H9 (cell line): Measurements from ENCODE around the gene EML4. TPM values are rescaled to one million over a fixed set of nuclear protein-coding genes. Genes with fewer than 3 reads are reported as not detected.

Experiments used
- DNase-seq: peaks from one replicate; pipeline ENCODE4 v3.0.0-alpha.2; 2017
- H2AFZ ChIP-seq: one replicate; pipeline ENCODE4 v1.6.1; 2013; ENCODE audit warnings: mild to moderate bottlenecking, low read length, control low read depth, moderate library complexity
- H2AK5ac ChIP-seq: 2 replicates; pipeline ENCODE4 v1.6.1; 2013; ENCODE audit warnings: low read length, control low read depth, mixed read lengths; ENCODE audit not compliant: insufficient read length
- H2BK120ac ChIP-seq: one replicate; pipeline ENCODE4 v1.6.1; 2013; ENCODE audit warnings: low read depth, mild to moderate bottlenecking, low read length, control low read depth, inconsistent platforms; ENCODE audit not compliant: poor library complexity, severe bottlenecking
- H2BK12ac ChIP-seq: 2 replicates; pipeline ENCODE4 v1.6.1; 2013; ENCODE audit warnings: low read length, control low read depth, mixed read lengths, low read depth; ENCODE audit not compliant: insufficient read length
- H2BK15ac ChIP-seq: 2 replicates; pipeline ENCODE4 v1.6.1; 2013; ENCODE audit warnings: low read depth, low read length, control low read depth
- H2BK20ac ChIP-seq: one replicate; pipeline ENCODE4 v1.6.1; 2013; ENCODE audit warnings: low read depth, mild to moderate bottlenecking, low read length, control low read depth, inconsistent platforms; ENCODE audit not compliant: poor library complexity, severe bottlenecking
- H2BK5ac ChIP-seq: 2 replicates; pipeline ENCODE4 v1.6.1; 2013; ENCODE audit warnings: low read length, control low read depth, mixed read lengths; ENCODE audit not compliant: insufficient read length
- H3K14ac ChIP-seq: 2 replicates; pipeline ENCODE4 v1.6.1; 2013; ENCODE audit warnings: low read length, control low read depth; ENCODE audit not compliant: insufficient read depth
- H3K18ac ChIP-seq: 2 replicates; pipeline ENCODE4 v1.6.1; 2013; ENCODE audit warnings: low read depth, mild to moderate bottlenecking, mixed read lengths, low read length, control low read depth; ENCODE audit not compliant: insufficient read length
- H3K23ac ChIP-seq: 2 replicates; pipeline ENCODE4 v1.6.1; 2013; ENCODE audit warnings: low read length, control low read depth, mixed read lengths, low read depth; ENCODE audit not compliant: insufficient read length
- H3K23me2 ChIP-seq: 2 replicates; pipeline ENCODE4 v1.6.1; 2013; ENCODE audit warnings: low read depth, mild to moderate bottlenecking, mixed read lengths, low read length, control low read depth; ENCODE audit not compliant: insufficient read length, poor library complexity, severe bottlenecking
- H3K27ac ChIP-seq: 2 replicates; pipeline ENCODE4 v1.5.1; 2013; ENCODE audit warnings: low read length, control low read depth, mixed read lengths, low read depth; ENCODE audit not compliant: insufficient read length
- H3K27me3 ChIP-seq: 2 replicates; pipeline ENCODE4 v1.6.1; 2013; ENCODE audit warnings: low read length, control low read depth, inconsistent platforms; ENCODE audit not compliant: insufficient read depth
- H3K4ac ChIP-seq: 2 replicates; pipeline ENCODE4 v1.6.1; 2013; ENCODE audit warnings: low read depth, mild to moderate bottlenecking, control low read depth, inconsistent platforms, low read length, moderate library complexity
- H3K4me1 ChIP-seq: 2 replicates; pipeline ENCODE4 v1.6.1; 2013; ENCODE audit warnings: low read length, control low read depth, inconsistent platforms; ENCODE audit not compliant: insufficient read depth
- H3K4me2 ChIP-seq: 2 replicates; pipeline ENCODE4 v1.6.1; 2013; ENCODE audit warnings: low read length, control low read depth, mixed read lengths; ENCODE audit not compliant: insufficient read length, insufficient read depth
- H3K56ac ChIP-seq: 2 replicates; pipeline ENCODE4 v1.6.1; 2013; ENCODE audit warnings: low read depth, mild to moderate bottlenecking, mixed read lengths, low read length, control low read depth; ENCODE audit not compliant: insufficient read length
- H3K79me1 ChIP-seq: 2 replicates; pipeline ENCODE4 v1.6.1; 2013; ENCODE audit warnings: low read depth, mild to moderate bottlenecking, moderate library complexity, low read length, control low read depth, inconsistent platforms; ENCODE audit not compliant: insufficient read depth, poor library complexity, severe bottlenecking
- H3K79me2 ChIP-seq: 2 replicates; pipeline ENCODE4 v1.6.1; 2013; ENCODE audit warnings: low read length, control low read depth, inconsistent platforms; ENCODE audit not compliant: insufficient read depth
- H3K9ac ChIP-seq: 2 replicates; pipeline ENCODE4 v1.6.1; 2013; ENCODE audit warnings: low read length, control low read depth, mixed read lengths; ENCODE audit not compliant: insufficient read length; ENCODE audit errors: extremely low read depth
- H3K9me3 ChIP-seq: one replicate; pipeline ENCODE4 v1.6.1; 2013; ENCODE audit warnings: low read depth, low read length, inconsistent platforms; ENCODE audit not compliant: control insufficient read depth
- H3T11ph ChIP-seq: one replicate; pipeline ENCODE4 v1.6.1; 2013; ENCODE audit warnings: mild to moderate bottlenecking, low read length, control low read depth, inconsistent platforms
- H4K20me1 ChIP-seq: one replicate; pipeline ENCODE4 v1.6.1; 2013; ENCODE audit not compliant: control insufficient read depth, insufficient read length, insufficient read depth
- H4K5ac ChIP-seq: 2 replicates; pipeline ENCODE4 v1.6.1; 2013; ENCODE audit warnings: low read depth, mild to moderate bottlenecking, mixed read lengths, low read length, control low read depth; ENCODE audit not compliant: insufficient read length
- H4K8ac ChIP-seq: replicated peaks from 2 replicates; pipeline ENCODE4 v1.6.1; 2013; ENCODE audit warnings: low read length, control low read depth, mixed read lengths, low read depth; ENCODE audit not compliant: insufficient read length
- H4K91ac ChIP-seq: 2 replicates; pipeline ENCODE4 v1.6.1; 2013; ENCODE audit warnings: low read depth, mild to moderate bottlenecking, moderate library complexity, mixed read lengths, low read length, control low read depth; ENCODE audit not compliant: insufficient read length
- H3K27ac Mint-ChIP-seq, 3 experiments: 2 replicates in 2 of 3; 3 replicates in 1 of 3; pipeline ENCODE4 v1.8.0; 2020 to 2021; ENCODE audit warnings: mixed read lengths in 3 of 3, mild to moderate bottlenecking in 1 of 3, moderate library complexity in 1 of 3
- H3K27me3 Mint-ChIP-seq: 2 replicates; pipeline ENCODE4 v1.8.0; 2021; ENCODE audit warnings: low read depth, mild to moderate bottlenecking, moderate library complexity, mixed read lengths
- H3K36me3 Mint-ChIP-seq, 3 experiments: 2 replicates in 2 of 3; 3 replicates in 1 of 3; pipeline ENCODE4 v1.8.0; 2020 to 2021; ENCODE audit warnings: low read depth in 3 of 3, mixed read lengths in 3 of 3; ENCODE audit not compliant: insufficient read depth in 1 of 3
- H3K4me1 Mint-ChIP-seq, 2 experiments: 2 replicates each; pipeline ENCODE4 v1.8.0; 2020; ENCODE audit warnings: mixed read lengths in 2 of 2
- H3K4me3 Mint-ChIP-seq, 2 experiments: 2 replicates in 1 of 2; 3 replicates in 1 of 2; pipeline ENCODE4 v1.8.0; 2020 to 2021; ENCODE audit warnings: mild to moderate bottlenecking in 2 of 2, mixed read lengths in 2 of 2, moderate library complexity in 1 of 2
- H3K9me3 Mint-ChIP-seq, 2 experiments: 2 replicates in 1 of 2; 3 replicates in 1 of 2; pipeline ENCODE4 v1.8.0; 2020; ENCODE audit warnings: mild to moderate bottlenecking in 2 of 2, mixed read lengths in 2 of 2, moderate library complexity in 1 of 2
- CTCF ChIP-seq: fragments of 200-600 bp; sonication (generic); conservative IDR thresholded peaks from 3 replicates; pipeline ENCODE4 v1.8.0; 2021; ENCODE audit warnings: antibody characterized with exemption, mild to moderate bottlenecking
- WGBS: extraction: QIAGEN DNeasy Blood & Tissue Kit; methylation state at CpG from one replicate; pipeline ENCODE4 v1.1.7; 2013; ENCODE audit warnings: missing lambda C conversion rate, low lambda C conversion rate, mixed read lengths; ENCODE audit not compliant: insufficient read length; ENCODE audit errors: extremely low coverage; 5-methylcytosine and 5-hydroxymethylcytosine counted together
- total RNA-seq: library from RNA; stranded (reverse); gene quantifications from 2 replicates; pipeline ENCODE4 v1.2.1, GENCODE V29; 2021

The EML4 gene
- total RNA-seq, 1 experiment from 2014 or later: 68.6 TPM

GRCh38 chr2:42132191-42132965 is 36.8 kb upstream of the EML4 start:
- no peak overlapping the region for H3K18ac ChIP-seq
- no peaks in the 10 kb centered on the region; the same call in 1 of the 2 replicates for H3K27me3 ChIP-seq
- peaks cover 30 to 40% of the 10 kb centered on the region in 2 experiments for H3K4me1 Mint-ChIP-seq
- H2AK5ac ChIP-seq: no peak overlapping the region
- H4K91ac ChIP-seq: no peak overlapping the region
- no peaks in the 10 kb centered on the region for H3K79me2 ChIP-seq
- H3K4me3 Mint-ChIP-seq: no peak overlapping the region
- no peaks in the 10 kb centered on the region for H3K9me3 Mint-ChIP-seq
- H3K4me2 ChIP-seq: peak overlapping the region; percentile 23
- DNase-seq: no peak
- no peak overlapping the region for H4K8ac ChIP-seq
- no peaks in the 10 kb centered on the region for H3K79me1 ChIP-seq
- no peak overlapping the region for H3K56ac ChIP-seq
- no peak overlapping the region for H3T11ph ChIP-seq
- no peaks in the 10 kb centered on the region for H3K23me2 ChIP-seq
- no peaks in the 10 kb centered on the region for H4K20me1 ChIP-seq
- no peak overlapping the region for H2BK12ac ChIP-seq
- peaks cover 13% of the 10 kb centered on the region; the same call in 1 of the 2 replicates for H3K4me1 ChIP-seq
- no peak overlapping the region for H3K9ac ChIP-seq
- no peak overlapping the region for H2BK15ac ChIP-seq
- no peak overlapping the region for H2BK20ac ChIP-seq
- no peak overlapping the region for H2BK5ac ChIP-seq
- H3K27ac Mint-ChIP-seq: 0 out of 7 replicates have a peak overlapping the region, but pooled peaks of 1 of the 3 experiments have one; percentile 0
- no peaks in the 10 kb centered on the region for H3K36me3 Mint-ChIP-seq
- H2AFZ ChIP-seq: peak overlapping the region; percentile 35
- no peak overlapping the region for H4K5ac ChIP-seq
- TF ChIP-seq CTCF: no peak
- H3K27me3 Mint-ChIP-seq: peaks cover 18% of the 10 kb centered on the region
- no peak overlapping the region for H3K4ac ChIP-seq
- WGBS: no CpG with 5 or more reads among the region's 8 CpGs
- H3K9me3 ChIP-seq: no peaks in the 10 kb centered on the region
- no peak overlapping the region for H3K27ac ChIP-seq
- H2BK120ac ChIP-seq: no peak overlapping the region
- H3K14ac ChIP-seq: 0 out of 2 replicates have a peak overlapping the region, but pooled peaks have one; percentile 24
- H3K23ac ChIP-seq: no peak overlapping the region
